ENCODE data around the gene RNPEPL1.

- TF ChIP-seq POLR2A (IDR thresholded peaks at IDR 0.05; ENCODE audit: low read depth, low read length) (no peak), EZH2 (IDR thresholded peaks at IDR 0.05; ENCODE audit: borderline replicate concordance, control insufficient read depth, low read depth, low read length) (no peak), NFIC (IDR thresholded peaks at IDR 0.05; ENCODE audit: low read depth, low read length) (no peak), MAX (IDR thresholded peaks at IDR 0.05; ENCODE audit: low read depth, low read length) (no peak), HDAC2 (IDR thresholded peaks at IDR 0.05) (no peak), CTCF (IDR thresholded peaks at IDR 0.05 in 2 of 3, conservative IDR thresholded peaks at IDR 0.05 in 1 of 3; ENCODE audit: control insufficient read depth in 2 of 3, extremely low read depth in 1 of 3, insufficient read depth in 1 of 3, low read depth in 3 of 3, low read length in 3 of 3) (no peak)
These were observed 30.1 kb downstream of the RNPEPL1 start for GRCh38 chr2:240598311-240598911.

Measured in GM12878 (cell line).